ENCODE measurements around the gene BPTF. TPM values are rescaled to one million over a fixed set of nuclear protein-coding genes. Genes with fewer than 3 reads are reported as not detected.
A peak's percentile ranks its signal among the peaks of the same experiment; 100 is the strongest.
"Not testable (repeated sequence)": the region's sequence is repeated elsewhere in the genome, so short reads cannot be mapped to it uniquely, and the experiment has no call there.

BPTF gene
- polyA plus RNA-seq, 1 of the 3 experiments (the other 2 are of a cell fraction): 61.4 TPM

- POLR2A ChIA-PET: not testable (repeated sequence)
Measured at GRCh38 chr17:67856402-67856801, 31.1 kb downstream of the BPTF start.

GRCh38 chr17:67862614-67863217 is 37.4 kb downstream of the BPTF start:
- no peak overlapping the region for H3K9ac ChIP-seq
- no peak overlapping the region for H3K4me3 ChIP-seq (ENCODE audit: low read depth in 2 of 2, low read length in 1 of 2)
- no peak overlapping the region for H2AFZ ChIP-seq (ENCODE audit: low read depth)
- 93% methylated on average over 1 of the region's 1 CpG for WGBS (ENCODE audit: low lambda C conversion rate)
- H3K4me2 ChIP-seq: no peak overlapping the region
- H3K27me3 ChIP-seq (ENCODE audit: insufficient read depth): no peaks in the 10 kb centered on the region
- H3K79me2 ChIP-seq (ENCODE audit: insufficient read depth): peaks cover 97% of the 10 kb centered on the region
- no peaks in the 10 kb centered on the region for H3K9me2 ChIP-seq
- no peaks in the 10 kb centered on the region for H3K9me3 ChIP-seq
- no peaks in the 10 kb centered on the region for H3F3A ChIP-seq (replicated peaks; ENCODE audit: insufficient read depth)
- H3K4me1 ChIP-seq (ENCODE audit: control insufficient read depth in 1 of 2, insufficient read depth in 2 of 2, low read depth in 1 of 2, low read length in 1 of 2): peaks cover 0 to 6% of the 10 kb centered on the region in 2 experiments; a peak in 3 of 4 replicates
- POLR2A ChIA-PET: interaction anchor here (0.6 kb wide), 1 partner anchor 10 kb away, joined by 3 read pairs; no protein-coding TSS in a partner anchor
- H4K20me1 ChIP-seq (ENCODE audit: insufficient read depth): peaks cover 92% of the 10 kb centered on the region
- peaks cover 4 to 12% of the 10 kb centered on the region in 2 experiments for H3K36me3 ChIP-seq (replicated peaks in 1 of 2; ENCODE audit: control insufficient read depth in 1 of 2, insufficient read depth in 2 of 2, low read length in 1 of 2)
- no peak for DNase-seq
- H3K27ac ChIP-seq (ENCODE audit: low read depth in 2 of 2, low read length in 1 of 2): no peak overlapping the region
- TF ChIP-seq CTCF (IDR thresholded peaks at IDR 0.05): peak; percentile 35
- TF ChIP-seq FOXJ3 (CRISPR knock-in tag; IDR thresholded peaks at IDR 0.05): no peak
- no peak for TF ChIP-seq MXI1 (IDR thresholded peaks at IDR 0.05; ENCODE audit: low read depth, low read length)
- CTCF ChIA-PET: interaction anchor here (0.6 to 1.4 kb wide), 5 partner anchors 11 to 484 kb away, joined by 3 to 4 read pairs (median 3); partner anchors contain the start of gene BPTF

More at GRCh38 chr17:67856402-67856801, 31.1 kb downstream of the BPTF start:
- DNase-seq; H3K9me3 ChIP-seq; H3K9ac ChIP-seq; H2AFZ ChIP-seq (ENCODE audit: low read depth); H3K27ac ChIP-seq (ENCODE audit: low read depth in 2 of 2, low read length in 1 of 2); H3K4me1 ChIP-seq (ENCODE audit: control insufficient read depth in 1 of 2, insufficient read depth in 2 of 2, low read depth in 1 of 2, low read length in 1 of 2); H3F3A ChIP-seq (replicated peaks; ENCODE audit: insufficient read depth); H3K9me2 ChIP-seq; H3K4me2 ChIP-seq; H3K4me3 ChIP-seq (ENCODE audit: low read depth in 2 of 2, low read length in 1 of 2); CTCF ChIA-PET; H3K27me3 ChIP-seq (ENCODE audit: insufficient read depth): not testable (repeated sequence)
- peaks cover 91% of the 10 kb centered on the region for H4K20me1 ChIP-seq (ENCODE audit: insufficient read depth)
- peaks cover 16 to 30% of the 10 kb centered on the region in 2 experiments for H3K36me3 ChIP-seq (replicated peaks in 1 of 2; ENCODE audit: control insufficient read depth in 1 of 2, insufficient read depth in 2 of 2, low read length in 1 of 2)
- WGBS (ENCODE audit: low lambda C conversion rate): 100% methylated on average over 1 of the region's 1 CpG
- H3K79me2 ChIP-seq (ENCODE audit: insufficient read depth): peaks cover 99% of the 10 kb centered on the region

GRCh38 chr17:67863624-67864247 is 38.4 kb downstream of the BPTF start:
- H3K27ac ChIP-seq (ENCODE audit: low read depth in 2 of 2, low read length in 1 of 2): no peak overlapping the region
- no peak overlapping the region for H3K4me2 ChIP-seq
- peaks cover 4 to 12% of the 10 kb centered on the region in 2 experiments for H3K36me3 ChIP-seq (replicated peaks in 1 of 2; ENCODE audit: control insufficient read depth in 1 of 2, insufficient read depth in 2 of 2, low read length in 1 of 2)
- H3K9ac ChIP-seq: no peak overlapping the region
- H3K9me2 ChIP-seq: no peaks in the 10 kb centered on the region
- H3K27me3 ChIP-seq (ENCODE audit: insufficient read depth): no peaks in the 10 kb centered on the region
- peaks cover 2% of the 10 kb centered on the region for H3F3A ChIP-seq (replicated peaks; ENCODE audit: insufficient read depth)
- CTCF ChIA-PET: interaction anchor here (0.8 kb wide), 1 partner anchor 13 kb away, joined by 3 read pairs; no protein-coding TSS in a partner anchor
- no peak overlapping the region for H2AFZ ChIP-seq (ENCODE audit: low read depth)
- H3K4me3 ChIP-seq (ENCODE audit: low read depth in 2 of 2, low read length in 1 of 2): no peak overlapping the region
- H3K79me2 ChIP-seq (ENCODE audit: insufficient read depth): peaks cover 95% of the 10 kb centered on the region
- POLR2A ChIA-PET: no interaction called here
- WGBS (ENCODE audit: low lambda C conversion rate): 93% methylated on average over 1 of the region's 1 CpG
- no peak for DNase-seq
- H3K9me3 ChIP-seq: no peaks in the 10 kb centered on the region
- peaks cover 91% of the 10 kb centered on the region for H4K20me1 ChIP-seq (ENCODE audit: insufficient read depth)
- peaks cover 0 to 13% of the 10 kb centered on the region in 2 experiments; a peak in 3 of 4 replicates for H3K4me1 ChIP-seq (ENCODE audit: control insufficient read depth in 1 of 2, insufficient read depth in 2 of 2, low read depth in 1 of 2, low read length in 1 of 2)
- TF ChIP-seq, protein P1, sequence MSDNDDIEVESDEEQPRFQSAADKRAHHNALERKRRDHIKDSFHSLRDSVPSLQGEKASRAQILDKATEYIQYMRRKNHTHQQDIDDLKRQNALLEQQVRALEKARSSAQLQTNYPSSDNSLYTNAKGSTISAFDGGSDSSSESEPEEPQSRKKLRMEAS (IDR thresholded peaks at IDR 0.05; ENCODE audit: low read depth): no peak
- no peak for TF ChIP-seq EZH2phosphoT487 (IDR thresholded peaks at IDR 0.05; ENCODE audit: borderline replicate concordance, low read depth)
- no peak for TF ChIP-seq TAF1 (IDR thresholded peaks at IDR 0.05; ENCODE audit: borderline replicate concordance, low read depth, low read length)
- no peak for TF ChIP-seq SIN3A (IDR thresholded peaks at IDR 0.05; ENCODE audit: borderline replicate concordance, low read depth, low read length)
- TF ChIP-seq PBX3 (IDR thresholded peaks at IDR 0.05): no peak
- TF ChIP-seq, protein P2, sequence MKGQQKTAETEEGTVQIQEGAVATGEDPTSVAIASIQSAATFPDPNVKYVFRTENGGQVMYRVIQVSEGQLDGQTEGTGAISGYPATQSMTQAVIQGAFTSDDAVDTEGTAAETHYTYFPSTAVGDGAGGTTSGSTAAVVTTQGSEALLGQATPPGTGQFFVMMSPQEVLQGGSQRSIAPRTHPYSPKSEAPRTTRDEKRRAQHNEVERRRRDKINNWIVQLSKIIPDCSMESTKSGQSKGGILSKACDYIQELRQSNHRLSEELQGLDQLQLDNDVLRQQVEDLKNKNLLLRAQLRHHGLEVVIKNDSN (IDR thresholded peaks at IDR 0.05; ENCODE audit: borderline replicate concordance, low read depth): no peak
- TF ChIP-seq FOXM1 (IDR thresholded peaks at IDR 0.05; ENCODE audit: low read depth): no peak
- no peak for TF ChIP-seq NFIC (IDR thresholded peaks at IDR 0.05; ENCODE audit: borderline replicate concordance)
- no peak for TF ChIP-seq SMC3 (IDR thresholded peaks at IDR 0.05; ENCODE audit: low read depth, low read length)
- TF ChIP-seq YY1 (IDR thresholded peaks at IDR 0.05; ENCODE audit: low read depth): no peak
- TF ChIP-seq ELF1 (IDR thresholded peaks at IDR 0.05): no peak
- no peak for TF ChIP-seq TCF12 (IDR thresholded peaks at IDR 0.05)
- TF ChIP-seq FOXJ3 (CRISPR knock-in tag; IDR thresholded peaks at IDR 0.05): no peak

Measured in SK-N-SH (cell line).